ENCODE measurements around the gene UTP25. TPM values are rescaled to one million over a fixed set of nuclear protein-coding genes. Genes with fewer than 3 reads are reported as not detected.

Gene UTP25
- total RNA-seq, 1 experiment from 2014 or later, result 12.7 TPM

DNA sequence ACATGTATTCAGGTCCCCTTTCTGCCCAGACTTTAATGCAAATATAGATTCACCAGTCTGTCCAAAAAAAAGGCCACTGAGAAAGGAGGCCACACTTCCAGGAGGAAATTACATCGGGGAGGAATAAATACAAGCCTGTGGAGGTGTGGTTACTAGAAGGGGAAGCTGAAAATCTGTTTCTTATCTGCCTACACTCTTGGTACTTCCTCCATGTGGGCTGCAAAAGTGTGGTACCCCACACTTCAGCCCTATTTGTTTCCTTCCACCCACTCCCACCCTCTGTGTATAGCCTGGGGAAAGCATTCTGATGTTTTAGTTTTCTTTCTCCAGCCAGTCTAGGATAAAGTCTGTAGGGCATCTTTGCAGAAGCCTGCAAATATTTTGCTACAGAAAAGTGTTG, 38.4 kb downstream of the UTP25 start:
- intact Hi-C loops (cut with micrococcal nuclease), result loop anchor here (10.0 kb wide), 1 partner anchor 379 kb away; no protein-coding TSS in a partner anchor

More for the DNA sequence above, 38.4 kb downstream of the UTP25 start:
- RAD21 ChIA-PET (ENCODE audit: low non-redundant PET in 1 of 2, low total read pairs in 2 of 2, uncharacterized antibody in 2 of 2, unreplicated experiment in 2 of 2), result no interaction called here
- no peak for TF ChIP-seq RAD21 (IDR thresholded peaks at IDR 0.05; ENCODE audit: low read depth)
- TF ChIP-seq POLR2A (IDR thresholded peaks at IDR 0.05; ENCODE audit: borderline replicate concordance, extremely low read depth, insufficient read depth, insufficient read length), result no peak
- no peak for TF ChIP-seq SP1 (IDR thresholded peaks at IDR 0.05; ENCODE audit: low read depth)
- no peak for TF ChIP-seq POLR2AphosphoS5 (IDR thresholded peaks at IDR 0.05; ENCODE audit: low read depth, low read length)
- no peak for TF ChIP-seq FOSL1 (IDR thresholded peaks at IDR 0.05; ENCODE audit: low read depth)
- TF ChIP-seq TCF7L2 (IDR thresholded peaks at IDR 0.05; ENCODE audit: borderline replicate concordance, extremely low read depth, insufficient read depth, insufficient read length), result no peak
- no peak for TF ChIP-seq ZFX (IDR thresholded peaks at IDR 0.05)
- no peak for TF ChIP-seq SRF (IDR thresholded peaks at IDR 0.05; ENCODE audit: low read depth)
- TF ChIP-seq, protein P1, sequence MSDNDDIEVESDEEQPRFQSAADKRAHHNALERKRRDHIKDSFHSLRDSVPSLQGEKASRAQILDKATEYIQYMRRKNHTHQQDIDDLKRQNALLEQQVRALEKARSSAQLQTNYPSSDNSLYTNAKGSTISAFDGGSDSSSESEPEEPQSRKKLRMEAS (IDR thresholded peaks at IDR 0.05), result no peak
- TF ChIP-seq ZNF274 (IDR thresholded peaks at IDR 0.05; ENCODE audit: low read depth, low read length), result no peak
- no peak for TF ChIP-seq JUND (IDR thresholded peaks at IDR 0.05)
- no peak for TF ChIP-seq ZBTB33 (IDR thresholded peaks at IDR 0.05; ENCODE audit: extremely low read depth, insufficient replicate concordance, low read length)
- Histone ChIP-seq H3K27me3 (ENCODE audit: insufficient read depth, low read length) (no peaks in the 10 kb centered on the region), H3K4me2 (ENCODE audit: low read length) (no peak overlapping the region), H3K4me3 (replicated peaks in 1 of 2; ENCODE audit: low read depth in 1 of 2, low read length in 2 of 2) (no peak overlapping the region), H3K9ac (ENCODE audit: low read length) (no peak overlapping the region), H3K9me3 (ENCODE audit: control insufficient read depth in 1 of 2, insufficient read depth in 1 of 2, low read depth in 1 of 2, low read length in 2 of 2) (no peaks in the 10 kb centered on the region), H2AFZ (ENCODE audit: low read depth, low read length, poor library complexity, severe bottlenecking) (no peak overlapping the region), H3K36me3 (ENCODE audit: control insufficient read depth in 1 of 2, insufficient read depth in 2 of 2, low read length in 2 of 2) (no peaks in the 10 kb centered on the region), H3K4me1 (ENCODE audit: control insufficient read depth in 1 of 2, insufficient read depth in 2 of 2, low read length in 2 of 2) (peaks cover 0 to 14% of the 10 kb centered on the region in 2 experiments; a peak in 2 of 4 replicates), H3K9me2 (ENCODE audit: insufficient read depth) (no peaks in the 10 kb centered on the region), H3K27ac (ENCODE audit: low read depth, low read length) (no peak overlapping the region), H4K20me1 (ENCODE audit: insufficient read depth) (no peaks in the 10 kb centered on the region), H3K79me2 (ENCODE audit: insufficient read depth, low read length) (no peaks in the 10 kb centered on the region)
- no TSS peak for BruUV-seq (replicated peaks)
- ATAC-seq (no peak), DNase-seq (ENCODE audit: low read depth, low spot score) (no peak)
- CTCF ChIA-PET, result no interaction called here
- POLR2A ChIA-PET, result no interaction called here
